HG03135 (cell line): Measurements from ENCODE around the gene ANKS1A.

Source experiments
- ATAC-seq: cut with Tn5 transposase; IDR thresholded peaks from one replicate; pipeline ENCODE4 v1.9.1; 2021; ENCODE audit warnings: mild to moderate bottlenecking, moderate library complexity; ENCODE audit not compliant: unreplicated experiment

The ANKS1A gene

GRCh38 chr6:35049900-35050756, 161.1 kb downstream of the ANKS1A start:
- no peak for ATAC-seq

GRCh38 chr6:35050757-35051330, 161.8 kb downstream of the ANKS1A start:
- ATAC-seq, result no peak

- ATAC-seq, result no peak
These were observed 162.3 kb downstream of the ANKS1A start for GRCh38 chr6:35051396-35051795.

- no peak for ATAC-seq
These were observed 163.0 kb downstream of the ANKS1A start for GRCh38 chr6:35051997-35052583.

- ATAC-seq, result no peak
These were observed 163.9 kb downstream of the ANKS1A start for GRCh38 chr6:35052694-35053565.

GRCh38 chr6:35053701-35054100, 164.6 kb downstream of the ANKS1A start:
- no peak for ATAC-seq

GRCh38 chr6:35054106-35054742, 165.2 kb downstream of the ANKS1A start:
- ATAC-seq, result no peak

GRCh38 chr6:35054743-35055130, 165.7 kb downstream of the ANKS1A start:
- ATAC-seq, result no peak

- ATAC-seq, result no peak
These were observed 166.8 kb downstream of the ANKS1A start for GRCh38 chr6:35055891-35056290.

- ATAC-seq, result no peak
These were observed 167.9 kb downstream of the ANKS1A start for GRCh38 chr6:35056952-35057351.

- ATAC-seq, result no peak
These were observed 168.6 kb downstream of the ANKS1A start for GRCh38 chr6:35057449-35058357.

GRCh38 chr6:35058358-35058675, 169.3 kb downstream of the ANKS1A start:
- ATAC-seq, result no peak

- ATAC-seq, result no peak
These were observed 169.9 kb downstream of the ANKS1A start for GRCh38 chr6:35058865-35059522.

GRCh38 chr6:35059596-35060345, 170.7 kb downstream of the ANKS1A start:
- ATAC-seq, result no peak

GRCh38 chr6:35061102-35061615, 172.1 kb downstream of the ANKS1A start:
- no peak for ATAC-seq

- ATAC-seq, result no peak
These were observed 172.8 kb downstream of the ANKS1A start for GRCh38 chr6:35061651-35062410.

GRCh38 chr6:35062676-35063574, 173.9 kb downstream of the ANKS1A start:
- ATAC-seq, result no peak
